GM23338 (cell line): ENCODE results near the gene OR10G8. TPM values are rescaled to one million over a fixed set of nuclear protein-coding genes. Genes with fewer than 3 reads are reported as not detected.
"Not testable (repeated sequence)": the region's sequence is repeated elsewhere in the genome, so short reads cannot be mapped to it uniquely, and the experiment has no call there.

ENCODE experiments used
- ATAC-seq: fragments of 200-7000 bp; cut with Tn5 transposase; 3 replicates; pipeline ENCODE4 v1.9.1; 2020
- DNase-seq: peaks from one replicate; pipeline ENCODE4 v3.0.0-alpha.2; 2015; ENCODE audit warnings: low spot score
- H2AFZ ChIP-seq: fragments of 200-600 bp; sonication (generic); 2 replicates; pipeline ENCODE4 v1.8.0; 2016; ENCODE audit warnings: antibody characterized with exemption, mild to moderate bottlenecking, moderate library complexity
- H3F3A ChIP-seq: fragments of 200-600 bp; sonication (generic); replicated peaks from 2 replicates; pipeline ENCODE4 v1.8.0; 2017; ENCODE audit warnings: antibody characterized with exemption, mixed run types, low read depth
- H3K27ac ChIP-seq: fragments of 200-600 bp; sonication (generic); 2 replicates; pipeline ENCODE4 v1.6.1; 2016; ENCODE audit warnings: low read depth
- H3K27me3 ChIP-seq: fragments of 200-600 bp; sonication (generic); 2 replicates; pipeline ENCODE4 v1.8.0; 2016; ENCODE audit warnings: mild to moderate bottlenecking, mixed run types, moderate library complexity; ENCODE audit not compliant: insufficient read depth
- H3K36me3 ChIP-seq: fragments of 200-600 bp; sonication (generic); 2 replicates; pipeline ENCODE4 v1.8.0; 2016; ENCODE audit warnings: mild to moderate bottlenecking; ENCODE audit not compliant: insufficient read depth
- H3K4me1 ChIP-seq: fragments of 200-600 bp; sonication (generic); 2 replicates; pipeline ENCODE4 v1.8.0; 2016; ENCODE audit warnings: mild to moderate bottlenecking, moderate library complexity; ENCODE audit not compliant: insufficient read depth
- H3K4me2 ChIP-seq: fragments of 200-600 bp; sonication (generic); 2 replicates; pipeline ENCODE4 v1.7.1; 2017; ENCODE audit warnings: mixed run types
- H3K4me3 ChIP-seq: fragments of 200-600 bp; sonication (generic); 2 replicates; pipeline ENCODE4 v1.6.1; 2016; ENCODE audit warnings: mixed run types
- H3K79me2 ChIP-seq: fragments of 200-600 bp; sonication (generic); replicated peaks from 2 replicates; pipeline ENCODE4 v1.8.0; 2017; ENCODE audit warnings: mild to moderate bottlenecking; ENCODE audit not compliant: insufficient read depth
- H3K9me2 ChIP-seq: fragments of 200-600 bp; sonication (generic); 2 replicates; pipeline ENCODE4 v1.8.0; 2017; ENCODE audit not compliant: insufficient read depth
- H4K20me1 ChIP-seq: fragments of 200-600 bp; sonication (generic); replicated peaks from 2 replicates; pipeline ENCODE4 v1.8.0; 2017; ENCODE audit warnings: mild to moderate bottlenecking; ENCODE audit not compliant: insufficient read depth
- H3K27ac Mint-ChIP-seq: 2 replicates; pipeline ENCODE4 v1.8.0; 2020; ENCODE audit warnings: inconsistent platforms, mild to moderate bottlenecking, moderate library complexity, mixed read lengths
- H3K27me3 Mint-ChIP-seq: 3 replicates; pipeline ENCODE4 v1.8.0; 2022; ENCODE audit warnings: low read depth, mild to moderate bottlenecking, moderate library complexity, mixed read lengths, inconsistent platforms; ENCODE audit not compliant: insufficient read depth, poor library complexity
- H3K36me3 Mint-ChIP-seq: 3 replicates; pipeline ENCODE4 v1.8.0; 2021; ENCODE audit warnings: low read depth, mild to moderate bottlenecking, inconsistent platforms, moderate library complexity, mixed read lengths
- H3K4me1 Mint-ChIP-seq: 3 replicates; pipeline ENCODE4 v1.8.0; 2020; ENCODE audit warnings: mild to moderate bottlenecking, inconsistent platforms, mixed read lengths
- H3K4me3 Mint-ChIP-seq: 3 replicates; pipeline ENCODE4 v1.8.0; 2021; ENCODE audit warnings: moderate library complexity, mild to moderate bottlenecking, inconsistent platforms, mixed read lengths
- H3K9me3 Mint-ChIP-seq: 3 replicates; pipeline ENCODE4 v1.8.0; 2020; ENCODE audit warnings: moderate library complexity, mild to moderate bottlenecking, inconsistent platforms, mixed read lengths
- CREB1 ChIP-seq: fragments of 250-450 bp; sonication (Bioruptor Pico); IDR thresholded peaks from 2 replicates; pipeline ENCODE4 v1.5.0; 2020; ENCODE audit warnings: low read depth, mild to moderate bottlenecking, moderate library complexity
- EZH2phosphoT487 ChIP-seq: fragments of 200-600 bp; sonication (generic); IDR thresholded peaks from one replicate; pipeline ENCODE4 v1.8.1; 2018; ENCODE audit warnings: antibody characterized with exemption; ENCODE audit not compliant: unreplicated experiment
- JUNB ChIP-seq: IDR thresholded peaks from one replicate; pipeline ENCODE4 v1.6.1; 2016; ENCODE audit warnings: antibody characterized with exemption; ENCODE audit not compliant: unreplicated experiment
- NANOG ChIP-seq: IDR thresholded peaks from 2 replicates; pipeline ENCODE4 v1.6.1; 2016; ENCODE audit warnings: antibody characterized with exemption, borderline replicate concordance
- REST ChIP-seq: IDR thresholded peaks from one replicate; pipeline ENCODE4 v1.6.1; 2018; ENCODE audit warnings: antibody characterized with exemption; ENCODE audit not compliant: unreplicated experiment
- ZNF331 ChIP-seq: fragments of 250-450 bp; sonication (Bioruptor Pico); IDR thresholded peaks from 2 replicates; pipeline ENCODE4 v1.5.0; 2020; ENCODE audit warnings: low read depth, mild to moderate bottlenecking, moderate library complexity
- polyA plus RNA-seq: library from polyadenylated mRNA; unstranded; fragments of >200 nt; fragmentation: Nextera tagmentation; extraction: Ambion mirVana; gene quantifications from 2 replicates; pipeline ENCODE4 v1.2.1, GENCODE V29; 2016
- total RNA-seq: library from RNA; depleted of rRNA; stranded (reverse); fragments of >200 nt; shearing (Covaris generic); gene quantifications from 2 replicates; pipeline ENCODE4 v1.2.3, GENCODE V29; 2014
- TF ChIP-seq, protein P1 (sequence below): fragments of 250-450 bp; sonication (Bioruptor Pico); IDR thresholded peaks from 2 replicates; pipeline ENCODE4 v1.5.0; 2020; ENCODE audit warnings: mild to moderate bottlenecking, moderate library complexity

The OR10G8 gene
- total and polyA plus RNA-seq, 2 experiments from 2014 or later = not detected

DNA sequence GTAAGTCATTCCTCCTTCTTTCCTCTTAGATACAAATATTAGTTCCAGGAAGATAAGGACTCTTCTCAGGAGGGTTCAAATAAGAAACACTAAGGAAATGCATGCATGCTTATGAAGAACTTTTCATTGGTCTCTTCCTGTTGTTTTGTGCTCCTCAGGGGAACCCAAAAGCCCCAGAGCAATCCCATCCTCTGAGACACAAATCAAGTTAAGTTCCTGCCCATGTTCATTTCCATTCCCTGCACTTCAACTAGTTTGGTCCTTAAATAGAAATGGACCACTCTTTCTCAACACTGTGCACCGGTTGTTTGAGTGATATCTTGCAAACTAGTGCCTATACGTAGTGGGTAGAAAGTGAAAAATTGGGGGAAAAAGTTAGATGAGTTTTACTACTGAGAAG, 13.9 kb upstream of the OR10G8 start, which contains the start of gene OR10G4 (continued):
- TF ChIP-seq, protein P1, sequence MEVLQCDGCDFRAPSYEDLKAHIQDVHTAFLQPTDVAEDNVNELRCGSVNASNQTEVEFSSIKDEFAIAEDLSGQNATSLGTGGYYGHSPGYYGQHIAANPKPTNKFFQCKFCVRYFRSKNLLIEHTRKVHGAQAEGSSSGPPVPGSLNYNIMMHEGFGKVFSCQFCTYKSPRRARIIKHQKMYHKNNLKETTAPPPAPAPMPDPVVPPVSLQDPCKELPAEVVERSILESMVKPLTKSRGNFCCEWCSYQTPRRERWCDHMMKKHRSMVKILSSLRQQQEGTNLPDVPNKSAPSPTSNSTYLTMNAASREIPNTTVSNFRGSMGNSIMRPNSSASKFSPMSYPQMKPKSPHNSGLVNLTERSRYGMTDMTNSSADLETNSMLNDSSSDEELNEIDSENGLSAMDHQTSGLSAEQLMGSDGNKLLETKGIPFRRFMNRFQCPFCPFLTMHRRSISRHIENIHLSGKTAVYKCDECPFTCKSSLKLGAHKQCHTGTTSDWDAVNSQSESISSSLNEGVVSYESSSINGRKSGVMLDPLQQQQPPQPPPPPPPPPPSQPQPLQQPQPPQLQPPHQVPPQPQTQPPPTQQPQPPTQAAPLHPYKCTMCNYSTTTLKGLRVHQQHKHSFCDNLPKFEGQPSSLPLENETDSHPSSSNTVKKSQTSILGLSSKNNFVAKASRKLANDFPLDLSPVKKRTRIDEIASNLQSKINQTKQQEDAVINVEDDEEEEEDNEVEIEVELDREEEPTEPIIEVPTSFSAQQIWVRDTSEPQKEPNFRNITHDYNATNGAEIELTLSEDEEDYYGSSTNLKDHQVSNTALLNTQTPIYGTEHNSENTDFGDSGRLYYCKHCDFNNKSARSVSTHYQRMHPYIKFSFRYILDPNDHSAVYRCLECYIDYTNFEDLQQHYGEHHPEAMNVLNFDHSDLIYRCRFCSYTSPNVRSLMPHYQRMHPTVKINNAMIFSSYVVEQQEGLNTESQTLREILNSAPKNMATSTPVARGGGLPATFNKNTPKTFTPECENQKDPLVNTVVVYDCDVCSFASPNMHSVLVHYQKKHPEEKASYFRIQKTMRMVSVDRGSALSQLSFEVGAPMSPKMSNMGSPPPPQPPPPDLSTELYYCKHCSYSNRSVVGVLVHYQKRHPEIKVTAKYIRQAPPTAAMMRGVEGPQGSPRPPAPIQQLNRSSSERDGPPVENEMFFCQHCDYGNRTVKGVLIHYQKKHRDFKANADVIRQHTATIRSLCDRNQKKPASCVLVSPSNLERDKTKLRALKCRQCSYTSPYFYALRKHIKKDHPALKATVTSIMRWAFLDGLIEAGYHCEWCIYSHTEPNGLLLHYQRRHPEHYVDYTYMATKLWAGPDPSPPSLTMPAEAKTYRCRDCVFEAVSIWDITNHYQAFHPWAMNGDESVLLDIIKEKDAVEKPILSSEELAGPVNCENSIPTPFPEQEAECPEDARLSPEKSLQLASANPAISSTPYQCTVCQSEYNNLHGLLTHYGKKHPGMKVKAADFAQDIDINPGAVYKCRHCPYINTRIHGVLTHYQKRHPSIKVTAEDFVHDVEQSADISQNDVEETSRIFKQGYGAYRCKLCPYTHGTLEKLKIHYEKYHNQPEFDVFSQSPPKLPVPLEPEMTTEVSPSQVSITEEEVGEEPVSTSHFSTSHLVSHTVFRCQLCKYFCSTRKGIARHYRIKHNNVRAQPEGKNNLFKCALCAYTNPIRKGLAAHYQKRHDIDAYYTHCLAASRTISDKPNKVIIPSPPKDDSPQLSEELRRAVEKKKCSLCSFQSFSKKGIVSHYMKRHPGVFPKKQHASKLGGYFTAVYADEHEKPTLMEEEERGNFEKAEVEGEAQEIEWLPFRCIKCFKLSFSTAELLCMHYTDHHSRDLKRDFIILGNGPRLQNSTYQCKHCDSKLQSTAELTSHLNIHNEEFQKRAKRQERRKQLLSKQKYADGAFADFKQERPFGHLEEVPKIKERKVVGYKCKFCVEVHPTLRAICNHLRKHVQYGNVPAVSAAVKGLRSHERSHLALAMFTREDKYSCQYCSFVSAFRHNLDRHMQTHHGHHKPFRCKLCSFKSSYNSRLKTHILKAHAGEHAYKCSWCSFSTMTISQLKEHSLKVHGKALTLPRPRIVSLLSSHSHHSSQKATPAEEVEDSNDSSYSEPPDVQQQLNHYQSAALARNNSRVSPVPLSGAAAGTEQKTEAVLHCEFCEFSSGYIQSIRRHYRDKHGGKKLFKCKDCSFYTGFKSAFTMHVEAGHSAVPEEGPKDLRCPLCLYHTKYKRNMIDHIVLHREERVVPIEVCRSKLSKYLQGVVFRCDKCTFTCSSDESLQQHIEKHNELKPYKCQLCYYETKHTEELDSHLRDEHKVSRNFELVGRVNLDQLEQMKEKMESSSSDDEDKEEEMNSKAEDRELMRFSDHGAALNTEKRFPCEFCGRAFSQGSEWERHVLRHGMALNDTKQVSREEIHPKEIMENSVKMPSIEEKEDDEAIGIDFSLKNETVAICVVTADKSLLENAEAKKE = no peak
- TF ChIP-seq CREB1 (CRISPR knock-in tag) (no peak), NANOG (no peak)

DNA sequence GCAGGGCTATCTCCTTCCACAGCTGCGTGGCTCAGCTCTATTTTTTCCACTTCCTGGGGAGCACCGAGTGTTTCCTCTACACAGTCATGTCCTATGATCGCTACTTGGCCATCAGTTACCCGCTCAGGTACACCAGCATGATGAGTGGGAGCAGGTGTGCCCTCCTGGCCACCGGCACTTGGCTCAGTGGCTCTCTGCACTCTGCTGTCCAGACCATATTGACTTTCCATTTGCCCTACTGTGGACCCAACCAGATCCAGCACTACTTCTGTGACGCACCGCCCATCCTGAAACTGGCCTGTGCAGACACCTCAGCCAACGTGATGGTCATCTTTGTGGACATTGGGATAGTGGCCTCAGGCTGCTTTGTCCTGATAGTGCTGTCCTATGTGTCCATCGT, 10.8 kb upstream of the OR10G8 start:
- H4K20me1 ChIP-seq, H3K27ac Mint-ChIP-seq, H3K79me2 ChIP-seq, H3K9me2 ChIP-seq, H3K4me2 ChIP-seq, ATAC-seq, H3K27me3 ChIP-seq, H3K27me3 Mint-ChIP-seq, H3K4me3 Mint-ChIP-seq, H3K36me3 ChIP-seq, H3K36me3 Mint-ChIP-seq, H3K4me3 ChIP-seq, H3K9me3 Mint-ChIP-seq, H3F3A ChIP-seq, H2AFZ ChIP-seq, H3K4me1 ChIP-seq, DNase-seq, H3K27ac ChIP-seq: not testable (repeated sequence)
- H3K4me1 Mint-ChIP-seq = peaks cover 13% of the 10 kb centered on the region

GRCh38 chr11:124036666-124037065, 10.1 kb downstream of the OR10G8 start:
- no peaks in the 10 kb centered on the region for H3K9me3 Mint-ChIP-seq
- Histone ChIP-seq H3K9me2 (no peaks in the 10 kb centered on the region), H3K27me3 (no peaks in the 10 kb centered on the region), H3K27ac (no peak overlapping the region), H3K4me1 (0 out of 2 replicates have a peak, but pooled peaks cover 2% of the 10 kb centered on the region), H3K36me3 (no peaks in the 10 kb centered on the region), H3K79me2 (no peaks in the 10 kb centered on the region), H3K4me3 (no peak overlapping the region), H2AFZ (no peak overlapping the region), H3K4me2 (no peak overlapping the region), H3F3A (no peaks in the 10 kb centered on the region), H4K20me1 (no peaks in the 10 kb centered on the region)
- TF ChIP-seq REST (no peak), JUNB (no peak), EZH2phosphoT487 (no peak), ZNF331 (no peak)
- no peak overlapping the region for H3K27ac Mint-ChIP-seq
- H3K4me3 Mint-ChIP-seq = no peak overlapping the region
- DNase-seq (no peak), ATAC-seq (no peak)
- H3K36me3 Mint-ChIP-seq = no peaks in the 10 kb centered on the region
- peaks cover 2% of the 10 kb centered on the region; the same call in 2 of the 3 replicates for H3K4me1 Mint-ChIP-seq
- H3K27me3 Mint-ChIP-seq = no peaks in the 10 kb centered on the region
